Measurements from ENCODE around the gene LSMEM2.

GRCh38 chr3:50325497-50326181, 46.8 kb downstream of the LSMEM2 start:
- TF ChIP-seq POLR2A (IDR thresholded peaks at IDR 0.05), result no peak
- TF ChIP-seq CTCF (IDR thresholded peaks at IDR 0.05), result no peak
- no peak for TF ChIP-seq EP300 (IDR thresholded peaks at IDR 0.05)
- TF ChIP-seq POLR2AphosphoS5 (IDR thresholded peaks at IDR 0.05), result no peak
